Measurements from ENCODE around the gene SERP2. TPM values are rescaled to one million over a fixed set of nuclear protein-coding genes. Genes with fewer than 3 reads are reported as not detected.

Gene SERP2
- total and polyA plus RNA-seq, 9 of the 15 experiments (the other 6 are each of a cell fraction or from before 2014, with no cell fraction given), result 0.13 TPM; not detected in 8

- TF ChIP-seq RFX1 (IDR thresholded peaks at IDR 0.05), result peak; percentile 69
- TF ChIP-seq THRAP3 (IDR thresholded peaks at IDR 0.05; ENCODE audit: borderline replicate concordance), result no peak
Measured at GRCh38 chr13:44394658-44395057, 21.0 kb downstream of the SERP2 start (continued).

DNA sequence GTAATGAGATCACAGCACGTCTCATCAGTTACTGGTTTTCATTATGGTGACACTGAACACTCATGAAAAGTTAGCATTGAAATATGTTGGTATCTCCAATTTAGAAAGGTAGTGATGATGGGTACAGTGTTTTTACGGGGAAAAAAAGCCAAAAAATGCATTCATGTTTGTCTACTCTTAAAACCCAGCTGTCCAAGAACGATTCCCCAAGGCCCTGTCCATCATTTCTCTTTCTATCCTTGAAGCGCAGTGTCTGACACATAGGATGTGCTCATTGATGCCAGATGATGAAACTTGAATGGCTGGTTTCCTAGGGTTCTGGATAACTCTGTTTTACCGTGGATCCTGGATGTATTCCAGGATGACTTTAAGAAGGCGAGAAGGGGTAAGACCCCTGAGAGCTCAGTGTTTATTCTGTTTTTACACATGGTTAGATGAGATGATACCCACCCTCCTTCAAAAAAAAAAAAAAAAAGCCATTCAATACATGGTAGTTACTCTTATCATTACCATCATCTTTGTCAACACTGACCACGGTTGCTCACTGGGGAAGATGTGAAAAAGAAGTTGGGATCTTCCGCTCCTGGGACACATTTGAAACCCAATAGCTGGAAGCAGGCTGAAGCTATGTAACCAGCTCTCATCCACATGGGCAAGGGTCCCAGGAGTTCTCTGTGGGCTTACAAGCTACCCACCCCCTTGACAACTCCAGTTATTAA is 22.5 kb downstream of the SERP2 start:
- H3K9me1 ChIP-seq (ENCODE audit: control insufficient read depth, insufficient read depth, low read length), result no peaks in the 10 kb centered on the region
- 63% methylated on average over 8 of the region's 8 CpGs for WGBS (ENCODE audit: insufficient coverage, low coverage, missing lambda C conversion rate)
- H3K79me2 ChIP-seq (ENCODE audit: control insufficient read depth, insufficient read depth, low read length), result no peaks in the 10 kb centered on the region
- no peak for FAIRE-seq
- no peak overlapping the region for H3K4me3 ChIP-seq
- no peaks in the 10 kb centered on the region for H3K9me3 ChIP-seq (replicated peaks; ENCODE audit: control insufficient read depth, insufficient read depth, low read depth, low read length)
- in situ Hi-C loops (cut with MboI), result no loop called here
- POLR2A ChIA-PET, result no interaction called here
- CTCF ChIA-PET (ENCODE audit: low intra/inter-chr PET ratio), result no interaction called here
- peaks cover 23 to 34% of the 10 kb centered on the region in 2 experiments; a peak in 4 of 5 replicates for H3K4me1 ChIP-seq (replicated peaks in 1 of 2; ENCODE audit: control insufficient read depth in 2 of 2, insufficient read depth in 2 of 2, low read length in 2 of 2)
- no peak for ATAC-seq
- intact Hi-C loops (cut with micrococcal nuclease), result no loop called here
- H3K4me2 ChIP-seq (ENCODE audit: insufficient read depth, low read length), result no peak overlapping the region
- H3K9ac ChIP-seq (ENCODE audit: insufficient read depth in 1 of 2, low read depth in 2 of 2, low read length in 2 of 2), result no peak overlapping the region
- DNase-seq (ENCODE audit: extremely low read depth in 1 of 4, low spot score in 3 of 4), result no peak
- peak overlapping the region; percentile 78; the same call in 1 of the 3 replicates for H3K27ac ChIP-seq (ENCODE audit: extremely low read depth, low read depth, low read length)
- H4K20me1 ChIP-seq (replicated peaks; ENCODE audit: control insufficient read depth, insufficient read depth, low read length), result no peaks in the 10 kb centered on the region
- H2AFZ ChIP-seq (ENCODE audit: low read depth, low read length), result no peak overlapping the region
- BruUV-seq (replicated peaks), result no TSS peak
- H3K27me3 ChIP-seq (ENCODE audit: control insufficient read depth in 2 of 2, insufficient read depth in 2 of 2, low read length in 2 of 2), result no peaks in the 10 kb centered on the region
- H3K36me3 ChIP-seq (ENCODE audit: control insufficient read depth, insufficient read depth, low read length), result no peaks in the 10 kb centered on the region
- TF ChIP-seq ZNF445 (CRISPR knock-in tag; IDR thresholded peaks at IDR 0.05; ENCODE audit: low read depth), result no peak
- TF ChIP-seq, protein P1, sequence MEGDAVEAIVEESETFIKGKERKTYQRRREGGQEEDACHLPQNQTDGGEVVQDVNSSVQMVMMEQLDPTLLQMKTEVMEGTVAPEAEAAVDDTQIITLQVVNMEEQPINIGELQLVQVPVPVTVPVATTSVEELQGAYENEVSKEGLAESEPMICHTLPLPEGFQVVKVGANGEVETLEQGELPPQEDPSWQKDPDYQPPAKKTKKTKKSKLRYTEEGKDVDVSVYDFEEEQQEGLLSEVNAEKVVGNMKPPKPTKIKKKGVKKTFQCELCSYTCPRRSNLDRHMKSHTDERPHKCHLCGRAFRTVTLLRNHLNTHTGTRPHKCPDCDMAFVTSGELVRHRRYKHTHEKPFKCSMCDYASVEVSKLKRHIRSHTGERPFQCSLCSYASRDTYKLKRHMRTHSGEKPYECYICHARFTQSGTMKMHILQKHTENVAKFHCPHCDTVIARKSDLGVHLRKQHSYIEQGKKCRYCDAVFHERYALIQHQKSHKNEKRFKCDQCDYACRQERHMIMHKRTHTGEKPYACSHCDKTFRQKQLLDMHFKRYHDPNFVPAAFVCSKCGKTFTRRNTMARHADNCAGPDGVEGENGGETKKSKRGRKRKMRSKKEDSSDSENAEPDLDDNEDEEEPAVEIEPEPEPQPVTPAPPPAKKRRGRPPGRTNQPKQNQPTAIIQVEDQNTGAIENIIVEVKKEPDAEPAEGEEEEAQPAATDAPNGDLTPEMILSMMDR (IDR thresholded peaks at IDR 0.05 in 2 of 3, conservative IDR thresholded peaks at IDR 0.05 in 1 of 3; ENCODE audit: insufficient read depth in 2 of 3, low read depth in 1 of 3, low read length in 3 of 3), result no peak
- TF ChIP-seq, protein P2, sequence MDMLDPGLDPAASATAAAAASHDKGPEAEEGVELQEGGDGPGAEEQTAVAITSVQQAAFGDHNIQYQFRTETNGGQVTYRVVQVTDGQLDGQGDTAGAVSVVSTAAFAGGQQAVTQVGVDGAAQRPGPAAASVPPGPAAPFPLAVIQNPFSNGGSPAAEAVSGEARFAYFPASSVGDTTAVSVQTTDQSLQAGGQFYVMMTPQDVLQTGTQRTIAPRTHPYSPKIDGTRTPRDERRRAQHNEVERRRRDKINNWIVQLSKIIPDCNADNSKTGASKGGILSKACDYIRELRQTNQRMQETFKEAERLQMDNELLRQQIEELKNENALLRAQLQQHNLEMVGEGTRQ (CRISPR knock-in tag; IDR thresholded peaks at IDR 0.05), result no peak
- TF ChIP-seq, protein P3, sequence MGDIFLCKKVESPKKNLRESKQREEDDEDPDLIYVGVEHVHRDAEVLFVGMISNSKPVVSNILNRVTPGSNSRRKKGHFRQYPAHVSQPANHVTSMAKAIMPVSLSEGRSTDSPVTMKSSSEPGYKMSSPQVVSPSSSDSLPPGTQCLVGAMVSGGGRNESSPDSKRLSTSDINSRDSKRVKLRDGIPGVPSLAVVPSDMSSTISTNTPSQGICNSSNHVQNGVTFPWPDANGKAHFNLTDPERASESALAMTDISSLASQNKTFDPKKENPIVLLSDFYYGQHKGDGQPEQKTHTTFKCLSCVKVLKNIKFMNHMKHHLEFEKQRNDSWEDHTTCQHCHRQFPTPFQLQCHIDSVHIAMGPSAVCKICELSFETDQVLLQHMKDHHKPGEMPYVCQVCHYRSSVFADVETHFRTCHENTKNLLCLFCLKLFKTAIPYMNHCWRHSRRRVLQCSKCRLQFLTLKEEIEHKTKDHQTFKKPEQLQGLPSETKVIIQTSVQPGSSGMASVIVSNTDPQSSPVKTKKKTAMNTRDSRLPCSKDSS (IDR thresholded peaks at IDR 0.05; ENCODE audit: low read depth, partially characterized antibody), result no peak
- TF ChIP-seq, protein P4, sequence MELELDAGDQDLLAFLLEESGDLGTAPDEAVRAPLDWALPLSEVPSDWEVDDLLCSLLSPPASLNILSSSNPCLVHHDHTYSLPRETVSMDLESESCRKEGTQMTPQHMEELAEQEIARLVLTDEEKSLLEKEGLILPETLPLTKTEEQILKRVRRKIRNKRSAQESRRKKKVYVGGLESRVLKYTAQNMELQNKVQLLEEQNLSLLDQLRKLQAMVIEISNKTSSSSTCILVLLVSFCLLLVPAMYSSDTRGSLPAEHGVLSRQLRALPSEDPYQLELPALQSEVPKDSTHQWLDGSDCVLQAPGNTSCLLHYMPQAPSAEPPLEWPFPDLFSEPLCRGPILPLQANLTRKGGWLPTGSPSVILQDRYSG (tag; conservative IDR thresholded peaks at IDR 0.05; ENCODE audit: low read depth), result no peak
- TF ChIP-seq SRF (CRISPR knock-in tag; IDR thresholded peaks at IDR 0.05), result no peak
- no peak for TF ChIP-seq POLR2B (IDR thresholded peaks at IDR 0.05; ENCODE audit: low read depth, partially characterized antibody)
- no peak for TF ChIP-seq MBD2 (IDR thresholded peaks at IDR 0.05; ENCODE audit: borderline replicate concordance, low read depth)
- no peak for TF ChIP-seq LEF1 (IDR thresholded peaks at IDR 0.05)

Data from K562 (cell line).